ENCODE results near the gene EPB41L4B. TPM values are rescaled to one million over a fixed set of nuclear protein-coding genes. Genes with fewer than 3 reads are reported as not detected.

The EPB41L4B gene
- total RNA-seq, 2 donors from 2014 or later, result 6.4 to 6.6 TPM

- H3K4me1 Mint-ChIP-seq, result peaks cover 15% of the 10 kb centered on the region
- H3K27ac ChIP-seq (ENCODE audit: low read depth, low read length), result no peak overlapping the region
- no peaks in the 10 kb centered on the region for H3K36me3 Mint-ChIP-seq (ENCODE audit: low read depth)
- no peak overlapping the region for H3K9ac ChIP-seq (ENCODE audit: extremely low read depth, low read length, poor library complexity, severe bottlenecking)
- no peaks in the 10 kb centered on the region for H3K9me3 Mint-ChIP-seq
- H3K36me3 ChIP-seq (ENCODE audit: control insufficient read depth, insufficient read depth, low read length), result no peaks in the 10 kb centered on the region
- H3K9me3 ChIP-seq (ENCODE audit: control insufficient read depth, low read length), result no peaks in the 10 kb centered on the region
- peak overlapping the region; percentile 68 for H3K4me3 Mint-ChIP-seq
- TF ChIP-seq, protein P1, sequence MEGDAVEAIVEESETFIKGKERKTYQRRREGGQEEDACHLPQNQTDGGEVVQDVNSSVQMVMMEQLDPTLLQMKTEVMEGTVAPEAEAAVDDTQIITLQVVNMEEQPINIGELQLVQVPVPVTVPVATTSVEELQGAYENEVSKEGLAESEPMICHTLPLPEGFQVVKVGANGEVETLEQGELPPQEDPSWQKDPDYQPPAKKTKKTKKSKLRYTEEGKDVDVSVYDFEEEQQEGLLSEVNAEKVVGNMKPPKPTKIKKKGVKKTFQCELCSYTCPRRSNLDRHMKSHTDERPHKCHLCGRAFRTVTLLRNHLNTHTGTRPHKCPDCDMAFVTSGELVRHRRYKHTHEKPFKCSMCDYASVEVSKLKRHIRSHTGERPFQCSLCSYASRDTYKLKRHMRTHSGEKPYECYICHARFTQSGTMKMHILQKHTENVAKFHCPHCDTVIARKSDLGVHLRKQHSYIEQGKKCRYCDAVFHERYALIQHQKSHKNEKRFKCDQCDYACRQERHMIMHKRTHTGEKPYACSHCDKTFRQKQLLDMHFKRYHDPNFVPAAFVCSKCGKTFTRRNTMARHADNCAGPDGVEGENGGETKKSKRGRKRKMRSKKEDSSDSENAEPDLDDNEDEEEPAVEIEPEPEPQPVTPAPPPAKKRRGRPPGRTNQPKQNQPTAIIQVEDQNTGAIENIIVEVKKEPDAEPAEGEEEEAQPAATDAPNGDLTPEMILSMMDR (conservative IDR thresholded peaks at IDR 0.05), result no peak
- H3K27ac Mint-ChIP-seq, result no peak overlapping the region
- peaks cover 22% of the 10 kb centered on the region for H3K27me3 ChIP-seq (ENCODE audit: control insufficient read depth, insufficient read depth, low read length, poor library complexity, severe bottlenecking)
- DNase-seq, result peak; percentile 66
- peak overlapping the region; percentile 58 for H3K4me3 ChIP-seq (ENCODE audit: low read length)
- H3K27me3 Mint-ChIP-seq (ENCODE audit: insufficient read depth), result peaks cover 32% of the 10 kb centered on the region
- H3K4me1 ChIP-seq (ENCODE audit: control insufficient read depth, insufficient read depth, low read length), result no peaks in the 10 kb centered on the region
- WGBS, 2 experiments (ENCODE audit: insufficient coverage in 1 of 2, insufficient read length in 1 of 2), result 3 to 6% methylated on average over 6 to 42 of the region's 42 CpGs
Observed at GRCh38 chr9:109319626-109320241, 1.1 kb downstream of the EPB41L4B start.

- H3K9ac ChIP-seq (ENCODE audit: extremely low read depth, low read length, poor library complexity, severe bottlenecking), result no peak overlapping the region
Observed at GRCh38 chr9:109319017-109319625, 1.7 kb downstream of the EPB41L4B start.

DNA sequence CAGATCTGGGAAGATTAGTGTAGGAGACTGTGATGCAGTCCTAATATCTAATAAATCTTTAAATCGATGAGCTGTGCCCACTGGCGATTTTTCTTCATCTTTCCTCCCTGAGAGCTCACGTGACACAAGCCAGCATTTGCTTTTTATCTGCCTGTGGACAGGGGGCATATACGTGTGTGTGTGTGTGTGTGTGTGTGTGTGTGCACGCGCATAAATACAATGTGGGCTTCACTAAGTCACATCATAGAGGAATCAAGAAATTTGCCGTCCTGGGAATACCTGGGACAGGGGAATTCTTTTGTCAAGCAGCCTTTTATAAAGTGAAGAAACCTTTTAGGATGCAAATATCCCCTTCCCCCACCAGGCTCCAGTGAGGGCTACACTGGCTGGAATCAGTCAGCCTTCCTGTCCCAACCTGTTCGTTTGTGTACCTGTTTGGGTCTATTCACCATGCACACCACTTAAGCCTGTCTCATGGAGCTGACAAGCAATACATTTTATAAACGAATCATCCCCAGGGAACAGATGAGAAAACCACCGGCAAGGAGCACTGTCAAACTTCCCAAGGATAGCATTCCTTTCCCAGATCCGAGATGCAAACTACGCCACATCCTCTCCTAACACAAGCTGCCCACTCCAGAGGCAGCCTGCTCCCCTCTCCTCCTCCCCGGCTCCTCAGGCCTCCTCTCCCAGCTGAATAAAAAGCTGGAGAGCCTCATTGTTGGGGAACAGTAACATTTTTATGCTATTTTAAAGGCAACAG, 2.7 kb downstream of the EPB41L4B start:
- Mint-ChIP-seq H3K9me3 (no peaks in the 10 kb centered on the region), H3K36me3 (ENCODE audit: low read depth) (no peaks in the 10 kb centered on the region), H3K27ac (peak overlapping the region; percentile 68), H3K27me3 (ENCODE audit: insufficient read depth) (peaks cover 31% of the 10 kb centered on the region), H3K4me1 (peaks cover 19% of the 10 kb centered on the region), H3K4me3 (peak overlapping the region; percentile 68)
- H3K4me1 ChIP-seq (ENCODE audit: control insufficient read depth, insufficient read depth, low read length), result no peaks in the 10 kb centered on the region
- no peaks in the 10 kb centered on the region for H3K36me3 ChIP-seq (ENCODE audit: control insufficient read depth, insufficient read depth, low read length)
- peaks cover 22% of the 10 kb centered on the region for H3K27me3 ChIP-seq (ENCODE audit: control insufficient read depth, insufficient read depth, low read length, poor library complexity, severe bottlenecking)
- H3K9me3 ChIP-seq (ENCODE audit: control insufficient read depth, low read length), result no peaks in the 10 kb centered on the region
- WGBS, 2 experiments (ENCODE audit: insufficient coverage in 1 of 2, insufficient read length in 1 of 2), result 27 to 42% methylated on average over 6 to 13 of the region's 13 CpGs
- DNase-seq, result peak; percentile 79
- H3K9ac ChIP-seq (ENCODE audit: extremely low read depth, low read length, poor library complexity, severe bottlenecking), result no peak overlapping the region
- H3K27ac ChIP-seq (ENCODE audit: low read depth, low read length), result no peak overlapping the region
- H3K4me3 ChIP-seq (ENCODE audit: low read length), result no peak overlapping the region
- TF ChIP-seq, protein P1 (conservative IDR thresholded peaks at IDR 0.05), result no peak

More at GRCh38 chr9:109319017-109319625, 1.7 kb downstream of the EPB41L4B start:
- no peaks in the 10 kb centered on the region for H3K9me3 ChIP-seq (ENCODE audit: control insufficient read depth, low read length)
- H3K36me3 ChIP-seq (ENCODE audit: control insufficient read depth, insufficient read depth, low read length), result no peaks in the 10 kb centered on the region
- H3K27me3 ChIP-seq (ENCODE audit: control insufficient read depth, insufficient read depth, low read length, poor library complexity, severe bottlenecking), result peaks cover 22% of the 10 kb centered on the region
- Mint-ChIP-seq H3K4me1 (peaks cover 15% of the 10 kb centered on the region), H3K9me3 (no peaks in the 10 kb centered on the region), H3K27me3 (ENCODE audit: insufficient read depth) (peaks cover 31% of the 10 kb centered on the region), H3K27ac (peak overlapping the region; percentile 63), H3K4me3 (peak overlapping the region; percentile 68), H3K36me3 (ENCODE audit: low read depth) (no peaks in the 10 kb centered on the region)
- 18 to 27% methylated on average over 17 to 41 of the region's 41 CpGs for WGBS, 2 experiments (ENCODE audit: insufficient coverage in 1 of 2, insufficient read length in 1 of 2)
- DNase-seq, result peak; percentile 73
- peak overlapping the region; percentile 58 for H3K4me3 ChIP-seq (ENCODE audit: low read length)
- no peaks in the 10 kb centered on the region for H3K4me1 ChIP-seq (ENCODE audit: control insufficient read depth, insufficient read depth, low read length)
- TF ChIP-seq, protein P1 (conservative IDR thresholded peaks at IDR 0.05), result no peak
- H3K27ac ChIP-seq (ENCODE audit: low read depth, low read length), result no peak overlapping the region
